ENCODE measurements around the gene FNDC8.
"Not testable (repeated sequence)": the region's sequence is repeated elsewhere in the genome, so short reads cannot be mapped to it uniquely, and the experiment has no call there.

FNDC8 gene

DNA sequence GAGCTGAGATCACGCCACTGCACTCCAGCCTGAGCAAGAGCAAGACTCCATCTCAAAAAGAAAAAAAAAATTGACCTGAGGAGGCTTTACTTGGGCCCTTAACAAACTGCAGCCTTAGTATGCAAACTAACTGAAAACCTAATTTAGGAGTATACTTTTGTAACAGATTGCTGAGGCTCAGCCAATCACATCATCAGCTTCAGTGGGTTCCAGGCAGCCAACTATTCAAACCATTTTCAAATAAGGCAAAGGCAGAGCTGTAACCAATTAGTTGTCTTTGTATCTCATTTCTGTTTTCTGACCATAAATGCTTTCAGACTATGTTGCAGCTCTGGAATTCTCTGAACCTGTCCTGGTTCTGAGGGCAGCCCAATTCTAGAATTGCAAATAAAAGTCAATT, 25.7 kb upstream of the FNDC8 start:
- no peak for DNase-seq

DNA sequence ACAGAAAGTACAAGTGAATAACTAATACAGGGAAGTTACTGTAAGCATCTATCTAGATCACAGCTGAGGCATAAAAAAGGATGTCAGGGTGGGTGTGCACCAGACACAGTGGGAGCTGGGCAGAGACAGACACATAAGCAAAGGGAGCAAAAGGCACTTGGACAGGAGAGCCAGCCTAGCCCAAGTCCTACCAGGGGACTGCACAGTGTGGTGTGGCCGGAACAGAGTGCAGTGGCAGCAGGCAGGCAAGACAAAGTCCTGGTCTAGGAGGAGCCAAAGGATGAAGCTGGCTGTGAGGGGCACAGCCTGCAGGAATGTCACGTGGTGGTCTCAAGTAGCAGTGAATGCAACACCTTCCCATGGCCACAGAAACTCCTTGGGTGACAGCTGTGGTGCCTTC, 23.6 kb upstream of the FNDC8 start:
- no peak for DNase-seq

DNA sequence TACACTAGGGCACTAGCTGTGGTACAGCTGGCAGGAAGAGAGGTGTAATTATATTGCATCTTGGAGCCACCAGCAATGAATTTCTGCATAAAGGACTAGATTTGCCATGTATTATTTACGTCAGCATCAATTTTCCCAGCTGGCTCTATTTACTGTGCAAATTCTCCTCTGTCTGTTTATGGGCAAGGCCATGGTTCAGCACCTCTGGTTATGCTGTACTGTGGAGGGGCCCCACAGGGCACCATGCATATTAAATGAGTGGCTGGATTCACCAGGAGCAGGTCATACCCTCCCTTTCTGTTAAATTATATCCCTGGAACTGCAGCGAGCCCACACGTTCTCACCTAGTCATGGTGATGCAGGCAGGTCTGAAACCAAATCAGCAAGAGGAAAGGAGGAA, 21.5 kb upstream of the FNDC8 start:
- DNase-seq: no peak

DNA sequence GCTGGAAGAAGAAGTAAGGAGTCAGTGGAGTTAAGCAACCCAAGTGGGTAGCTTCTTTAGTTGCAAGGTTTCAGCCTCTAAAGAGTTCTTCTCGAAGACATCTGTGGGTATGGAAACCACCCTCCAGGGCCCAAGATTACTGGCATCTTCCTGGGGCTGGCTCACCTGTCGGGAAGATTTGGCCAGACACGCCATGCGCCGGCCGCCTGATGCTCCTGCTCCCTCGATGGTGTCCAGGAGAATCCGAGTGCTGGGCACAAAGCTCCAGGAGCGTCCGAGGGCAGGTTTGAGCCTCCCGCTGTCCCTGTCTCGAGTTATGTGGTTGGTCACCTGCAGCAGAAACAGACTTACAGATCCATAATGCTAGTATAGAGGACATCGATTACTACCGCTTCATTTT, 20.4 kb upstream of the FNDC8 start:
- no peak for DNase-seq

DNA sequence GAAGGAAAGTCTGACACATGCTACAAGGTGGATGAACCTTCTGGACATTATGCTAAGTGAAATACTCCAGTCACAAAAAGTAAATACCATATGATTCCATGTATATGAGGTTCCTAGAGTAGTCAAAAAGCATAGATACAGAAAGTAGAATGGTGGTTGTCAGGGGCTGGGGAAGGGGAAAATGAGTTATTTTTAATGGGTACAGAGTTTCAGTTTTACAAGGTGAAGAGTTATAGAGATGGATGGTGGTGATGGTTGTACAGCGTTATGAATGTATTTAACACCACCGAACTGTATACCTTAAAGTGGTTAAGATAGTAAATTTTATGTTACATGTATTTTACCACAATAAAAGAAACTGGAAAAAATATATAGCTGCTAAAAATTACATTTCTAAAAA, 19.7 kb upstream of the FNDC8 start:
- DNase-seq: no peak

DNA sequence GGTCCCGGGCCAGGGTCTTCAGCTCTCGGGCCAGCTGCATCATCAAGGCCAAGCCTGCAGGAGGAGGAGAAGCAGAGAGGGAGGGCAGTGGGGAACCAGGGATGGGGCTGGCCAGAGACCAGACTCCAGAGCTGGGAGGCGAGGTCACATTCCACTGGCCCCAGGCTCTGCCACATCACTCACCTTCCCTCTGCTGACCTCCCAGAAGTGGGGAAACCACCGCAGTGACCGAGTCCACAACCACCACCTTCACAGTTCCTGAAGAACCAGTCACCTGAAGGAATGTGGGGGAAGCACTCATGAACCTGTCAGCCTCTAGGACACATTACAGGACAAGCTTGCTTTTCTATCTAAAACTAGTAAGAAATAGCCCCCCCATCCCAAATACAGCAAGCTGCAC, 18.1 kb upstream of the FNDC8 start:
- no peak for DNase-seq

DNA sequence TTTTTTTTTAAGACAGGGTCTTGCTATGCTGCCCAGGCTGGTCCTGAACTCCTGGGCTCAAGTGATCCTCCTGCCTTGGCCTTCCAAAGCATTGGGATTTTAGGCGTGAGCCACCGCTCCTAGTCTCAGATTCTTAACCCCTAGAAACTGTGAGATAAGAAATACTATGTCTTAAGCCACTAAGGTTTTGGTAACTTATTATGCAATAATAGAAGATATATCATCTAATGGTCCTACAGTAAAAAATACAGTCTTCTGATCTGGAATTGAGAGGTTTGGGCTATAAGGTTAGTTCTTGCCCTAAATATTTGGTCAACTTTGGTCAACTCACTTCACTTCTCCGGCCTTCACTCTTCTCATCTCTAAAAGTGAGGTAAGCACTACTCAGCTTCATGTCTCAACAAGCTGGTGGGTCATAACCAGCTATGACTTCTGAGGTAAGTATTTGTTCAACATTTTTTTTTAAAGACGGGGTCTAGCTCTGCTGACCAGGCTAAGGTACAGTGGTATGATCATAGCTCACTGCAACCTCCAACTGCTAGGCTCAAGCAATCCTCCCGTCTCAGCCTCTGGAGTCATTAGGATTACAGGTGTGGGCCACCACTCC, 16.5 kb upstream of the FNDC8 start:
- no peak for DNase-seq

DNA sequence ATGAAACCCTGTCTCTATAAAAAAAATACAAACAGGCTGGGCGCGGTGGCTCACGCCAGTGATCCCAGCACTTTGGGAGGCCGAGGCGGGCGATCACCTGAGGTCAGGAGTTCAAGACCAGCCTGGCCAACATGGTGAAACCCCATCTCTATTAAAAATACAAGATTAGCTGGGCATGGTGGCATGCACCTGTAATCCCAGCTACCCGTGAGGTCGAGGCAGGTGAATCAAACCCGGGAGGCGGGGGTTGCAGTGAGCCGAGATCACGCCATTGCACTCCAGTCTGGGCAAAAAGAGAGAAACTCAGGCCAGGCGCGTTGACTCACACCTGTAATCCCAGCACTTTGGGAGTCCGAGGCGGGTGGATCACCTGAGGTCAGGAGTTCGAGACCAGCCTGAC, 10.6 kb upstream of the FNDC8 start:
- not testable (repeated sequence) for DNase-seq

DNA sequence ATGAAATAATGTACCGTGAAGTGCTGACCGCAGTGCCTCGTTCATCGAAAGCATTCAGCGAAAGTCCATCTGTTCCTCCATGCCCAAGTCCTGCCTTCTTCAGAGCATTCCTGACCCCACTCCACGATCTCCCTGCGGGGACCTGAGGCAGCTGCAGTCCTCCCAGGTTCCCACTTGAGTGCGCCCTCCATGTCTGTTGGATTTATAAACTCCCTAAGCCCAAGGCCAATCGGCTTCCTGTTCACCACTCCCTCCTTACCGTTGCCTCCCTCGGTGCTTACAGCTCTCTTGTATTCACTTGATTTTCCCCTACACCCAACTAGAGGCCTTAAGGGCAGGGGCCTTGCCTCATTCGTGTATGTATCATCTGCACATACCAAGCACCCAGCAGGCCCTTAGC, 4.6 kb upstream of the FNDC8 start:
- DNase-seq: no peak

DNA sequence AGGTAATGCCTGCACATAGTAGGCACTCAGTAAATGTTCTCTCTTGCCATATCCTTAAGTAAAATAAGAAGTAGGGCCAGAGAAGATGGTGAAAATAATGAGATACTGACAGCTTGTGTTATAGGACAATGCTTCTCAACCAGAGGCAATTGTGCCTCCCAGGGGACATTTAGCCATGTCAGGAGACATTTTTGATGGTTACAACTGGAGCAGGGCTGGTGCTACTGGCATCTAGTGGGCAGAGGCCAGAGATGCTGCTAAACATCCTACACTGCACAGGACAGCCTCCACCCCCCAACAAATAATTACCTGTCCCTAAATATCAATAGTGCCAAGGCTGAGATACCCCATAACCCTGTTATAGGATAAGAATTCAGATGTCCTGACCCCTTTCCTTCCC, 3.4 kb upstream of the FNDC8 start:
- peak; percentile 59 for DNase-seq

DNA sequence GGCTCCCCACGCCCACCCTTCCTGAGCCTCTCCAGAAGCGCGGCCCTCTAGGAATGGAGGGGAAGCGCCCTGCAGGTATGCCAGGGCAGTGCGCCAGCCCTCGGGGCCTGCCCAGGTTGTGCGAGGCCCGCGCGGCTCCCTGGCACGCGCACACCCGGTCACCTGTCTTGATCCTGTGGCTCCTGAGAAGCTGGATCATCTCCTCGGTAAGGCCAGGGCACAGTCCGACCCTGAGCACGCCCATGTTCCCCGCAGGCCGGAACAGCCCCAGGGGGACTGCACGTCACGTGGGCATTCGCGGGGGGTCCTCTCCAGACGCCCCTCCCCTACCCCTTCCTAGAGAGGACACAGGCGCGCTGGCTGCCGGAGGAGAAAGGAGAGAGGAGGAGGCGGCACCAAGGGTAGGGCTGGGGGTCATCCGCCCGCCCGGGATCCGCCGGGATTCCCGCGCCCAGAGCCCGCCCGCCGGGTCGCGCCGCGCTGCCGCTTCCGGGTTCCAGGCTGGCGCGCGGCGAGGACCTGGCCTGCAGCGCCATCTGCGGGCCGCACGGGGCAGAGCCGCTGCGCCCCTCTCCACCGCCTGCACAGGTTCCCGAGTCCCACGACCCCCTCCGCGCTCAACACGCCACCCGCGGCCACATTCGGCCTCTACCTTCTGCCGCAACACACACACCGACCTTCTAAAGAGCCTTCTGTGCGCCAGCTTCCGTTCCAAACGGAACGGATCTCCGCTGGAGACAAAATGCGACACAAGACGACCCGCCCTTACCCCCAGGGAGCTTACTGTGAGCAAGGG, 1.8 kb upstream of the FNDC8 start, which contains the start of gene RAD51D:
Gene RAD51D, minus strand, starts transcription at position 491 of the 796 bp plus-strand sequence. Its CDS starts 247 bp downstream, at position 244.
- DNase-seq: peak; percentile 74

DNA sequence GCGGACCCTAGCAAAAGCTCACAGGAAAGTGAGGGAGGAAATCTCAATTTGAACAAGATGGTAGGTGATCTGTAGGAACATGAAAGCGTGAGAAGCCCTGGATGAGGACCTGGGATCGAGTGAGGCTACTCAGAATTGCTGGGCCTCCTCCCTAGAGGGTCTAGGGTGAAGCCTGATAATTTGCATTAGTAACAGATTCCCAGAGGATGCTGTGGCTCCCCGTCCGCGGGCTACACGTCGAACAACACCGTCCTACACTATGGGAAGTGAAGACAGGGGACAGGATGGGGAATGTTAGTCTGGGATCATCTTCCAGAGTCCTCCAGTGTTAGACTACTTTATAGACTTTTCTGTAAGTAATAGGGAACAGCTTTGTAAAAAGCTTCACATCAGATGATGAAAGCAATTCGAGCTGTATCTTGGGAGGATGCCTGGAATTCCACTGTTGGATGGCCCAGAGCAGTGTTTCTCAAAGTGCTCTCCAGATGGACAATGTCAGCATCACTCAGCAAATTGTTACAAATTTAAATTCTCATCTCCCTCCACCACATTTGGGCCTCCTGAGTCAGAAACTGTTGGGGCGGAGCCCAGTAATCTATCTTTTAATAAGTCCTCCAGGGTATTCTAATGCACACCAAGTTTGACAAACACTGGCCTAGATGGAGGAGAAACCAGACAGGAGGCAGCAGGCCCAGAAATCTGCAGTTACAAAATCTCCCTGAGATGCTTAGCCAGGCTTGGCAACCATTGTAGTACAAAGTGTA, 6.5 kb downstream of the FNDC8 start:
- DNase-seq: peak; percentile 64

DNA sequence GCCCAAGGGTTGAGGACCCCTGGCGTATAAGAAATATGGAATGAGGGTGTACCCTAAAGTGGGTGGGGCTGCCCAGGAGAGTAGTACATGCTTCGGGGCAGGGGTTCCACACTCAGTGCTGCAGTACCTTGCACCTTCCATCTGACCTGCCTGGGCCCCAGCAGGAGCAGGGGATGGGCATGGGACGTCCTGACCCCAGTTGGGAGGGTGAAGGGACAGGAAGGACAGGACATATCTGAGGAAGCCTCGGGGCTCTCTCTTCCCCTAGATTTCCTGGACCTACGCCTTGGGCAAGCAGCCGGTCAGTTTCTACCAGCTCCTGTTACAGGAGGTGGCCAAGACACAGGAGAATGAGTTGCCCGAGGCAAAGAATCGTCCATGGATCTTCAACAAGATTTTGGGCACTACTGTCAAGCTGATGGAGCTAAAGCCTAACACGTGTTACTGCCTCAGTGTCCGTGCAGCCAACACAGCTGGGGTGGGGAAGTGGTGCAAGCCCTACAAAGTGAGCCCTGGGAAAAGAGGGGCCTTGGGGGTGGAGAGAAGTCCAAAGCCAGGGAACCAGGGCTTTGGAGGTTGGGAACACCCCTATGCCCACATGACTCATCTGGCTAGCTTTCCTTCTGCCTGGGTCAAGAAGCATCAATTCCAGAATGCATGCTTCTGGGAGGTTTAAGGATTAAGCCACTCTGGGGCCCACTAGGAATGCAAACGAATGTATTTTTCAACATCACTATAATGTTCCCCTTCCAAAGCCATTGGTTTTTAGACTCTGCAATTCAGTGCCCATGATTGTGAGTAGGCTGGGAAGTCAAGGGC, 7.9 kb downstream of the FNDC8 start:
- no peak for DNase-seq

DNA sequence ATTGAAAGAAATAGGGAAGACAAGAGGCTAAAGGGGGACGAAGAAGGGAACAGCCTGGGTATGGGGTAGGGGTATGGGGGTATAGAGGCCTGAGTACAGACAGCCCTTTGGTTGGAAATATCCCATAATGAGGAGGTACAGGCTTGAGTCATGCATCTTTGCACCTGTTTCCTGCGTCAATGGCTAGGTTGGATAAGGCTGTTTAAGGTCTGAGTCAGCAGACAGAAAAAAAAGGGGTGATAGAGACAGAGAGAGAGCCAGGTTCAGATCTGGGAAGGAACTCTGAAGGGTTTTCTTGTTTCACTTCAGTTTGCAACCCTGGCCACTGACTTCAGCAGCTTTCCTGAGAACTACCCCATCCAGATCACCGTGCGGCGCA, 8.5 kb downstream of the FNDC8 start:
- DNase-seq: no peak

DNA sequence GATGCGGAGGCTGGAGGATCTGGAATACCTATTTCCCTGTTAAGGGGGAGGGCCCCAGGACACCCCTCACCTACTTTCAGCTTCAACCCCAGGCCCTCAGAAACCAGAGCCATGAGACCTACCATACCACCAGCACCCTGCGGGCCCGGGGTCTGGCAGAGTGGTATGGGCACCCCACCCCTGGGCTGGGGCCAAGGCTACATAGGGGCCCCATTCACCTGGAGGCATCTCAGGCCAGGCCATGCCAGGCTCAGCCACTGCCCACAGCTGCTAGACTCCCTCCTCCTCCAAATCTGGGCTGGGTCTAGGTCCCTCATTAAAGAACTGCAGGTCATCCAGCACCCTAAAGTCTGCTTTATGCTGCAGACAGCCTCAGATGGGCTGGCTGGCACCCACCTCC, 9.0 kb downstream of the FNDC8 start:
- DNase-seq: no peak

DNA sequence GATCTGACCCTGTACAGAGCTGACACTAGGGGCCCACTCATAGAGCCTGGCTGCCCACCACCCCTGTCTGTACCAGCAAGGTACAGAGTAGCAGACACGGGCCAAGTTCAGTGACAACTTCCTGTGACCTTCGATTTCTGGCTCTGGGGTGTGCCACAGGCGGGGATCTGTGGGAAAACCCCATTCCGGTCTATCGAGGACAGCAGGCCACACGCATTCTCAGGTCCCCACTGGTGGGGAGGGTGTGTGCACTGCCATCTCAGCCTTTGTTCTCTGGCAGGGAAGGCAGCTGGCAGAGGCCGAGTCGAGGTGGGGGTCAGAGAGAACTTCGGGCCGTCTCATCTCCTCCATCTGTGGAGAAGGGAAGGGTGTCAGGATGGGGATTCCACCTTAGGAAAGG, 10.7 kb downstream of the FNDC8 start:
- DNase-seq: no peak

DNA sequence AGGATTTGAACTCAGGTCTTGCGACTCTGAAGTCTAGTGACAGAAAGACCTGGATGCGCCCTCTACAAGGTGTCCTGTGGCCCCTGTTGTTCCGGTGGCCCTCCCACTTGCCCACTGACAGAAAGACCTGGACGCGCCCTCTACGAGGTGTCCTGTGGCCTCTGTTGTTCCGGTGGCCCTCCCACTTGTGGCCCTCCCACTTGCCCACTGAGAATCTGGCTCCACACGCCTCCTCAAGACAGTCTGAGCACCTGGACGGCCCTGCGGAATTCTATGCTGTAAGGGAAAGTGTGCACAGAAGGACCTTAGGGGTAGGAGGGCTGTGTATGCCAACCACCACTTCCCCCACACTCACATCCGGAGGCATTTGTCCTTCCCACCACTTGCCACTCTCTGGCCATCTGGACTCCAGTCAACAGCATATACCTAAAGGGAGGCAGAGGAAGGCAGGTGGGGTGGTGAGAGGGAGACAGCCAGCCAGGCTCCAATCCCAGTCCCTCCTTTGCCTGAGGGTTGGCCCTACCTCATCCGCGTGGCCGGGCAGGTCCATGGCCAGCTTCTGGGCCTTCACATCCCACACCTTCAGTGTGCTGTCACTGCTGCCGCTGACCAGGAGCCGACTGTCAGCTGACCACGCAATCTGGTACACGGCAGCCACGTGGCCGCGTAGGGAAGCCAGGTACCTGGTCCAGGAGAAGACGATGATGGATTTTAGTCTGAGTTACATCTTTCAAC, 11.6 kb downstream of the FNDC8 start:
- no peak for DNase-seq

DNA sequence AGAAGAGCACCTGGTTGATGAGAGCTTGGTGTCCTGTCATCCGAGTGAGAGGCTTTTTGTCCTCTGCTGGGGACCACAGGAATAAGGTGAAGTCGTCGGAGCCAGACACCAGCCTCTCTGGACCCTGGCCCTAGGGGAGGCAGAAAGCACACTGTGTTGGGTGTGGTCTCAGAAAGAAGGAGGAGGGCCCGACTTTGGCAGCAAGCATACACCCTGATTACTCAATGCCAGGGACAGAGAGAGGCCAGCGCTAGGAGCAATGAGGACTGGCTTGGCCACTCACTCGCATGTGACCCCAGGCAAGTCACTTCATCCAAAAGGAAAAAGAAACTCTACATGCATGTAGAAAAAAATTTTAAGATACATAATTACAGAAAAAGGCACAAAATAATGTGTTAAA, 13.9 kb downstream of the FNDC8 start:
- no peak for DNase-seq

DNA sequence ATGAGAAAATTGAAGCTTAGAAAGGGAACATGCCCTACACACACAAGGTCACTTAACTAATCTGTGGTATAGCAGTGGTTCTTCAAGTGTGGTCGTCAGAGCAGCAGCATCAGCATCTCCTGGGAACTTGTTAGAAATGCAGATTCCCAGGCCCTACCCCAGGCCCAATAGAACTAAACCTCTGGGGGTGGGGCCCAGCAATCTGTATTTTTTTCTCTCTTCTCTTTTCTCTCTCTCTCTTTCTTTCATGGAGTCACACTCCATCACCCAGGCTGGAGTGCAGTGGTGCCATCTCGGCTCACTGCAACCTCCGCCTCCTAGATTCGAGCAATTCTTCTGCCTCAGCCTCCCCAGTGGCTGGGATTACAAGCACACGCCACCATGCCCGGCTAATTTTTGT, 16.8 kb downstream of the FNDC8 start:
- DNase-seq: no peak

DNA sequence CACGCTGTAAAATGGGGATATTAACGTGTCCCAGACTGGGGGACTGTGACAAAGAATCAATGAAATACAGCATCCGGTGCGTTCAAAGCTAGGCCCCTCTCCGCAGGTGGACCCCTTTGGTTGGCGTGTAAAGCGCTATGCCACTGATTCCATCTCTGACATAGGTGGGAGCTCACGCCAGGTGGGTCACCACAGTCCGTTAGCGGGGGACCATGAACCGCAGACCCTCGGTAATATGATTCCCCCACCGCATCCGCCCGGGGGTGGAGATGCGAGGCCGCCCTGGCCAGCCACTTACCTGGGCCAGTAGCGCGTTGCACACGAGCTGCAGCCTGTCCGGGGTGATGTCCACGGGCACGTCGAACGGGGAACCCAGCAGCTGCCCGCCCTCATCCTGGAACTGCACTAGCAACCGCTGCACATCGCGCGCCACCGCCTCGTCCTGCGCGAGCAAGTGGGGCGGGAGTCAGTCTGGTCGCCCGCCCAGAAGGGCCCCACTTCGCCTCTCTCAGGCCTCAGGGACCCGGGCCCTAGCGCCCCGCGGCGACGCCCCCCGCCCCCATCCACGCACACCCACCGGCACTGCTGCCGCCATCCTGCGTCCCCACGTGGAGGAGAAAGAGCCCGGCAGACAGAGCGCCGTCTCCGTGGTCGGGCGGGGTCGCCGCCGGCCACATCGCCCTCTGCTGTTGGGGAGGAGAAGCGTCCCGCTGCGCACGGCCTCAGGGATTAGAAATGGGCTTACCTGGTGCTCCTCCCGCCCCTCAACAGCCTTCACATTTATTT, 20.5 kb downstream of the FNDC8 start, which contains the start of gene NLE1:
Gene NLE1, minus strand, starts transcription at position 623 of the 786 bp plus-strand sequence. Its CDS starts 28 bp downstream, at position 595.
- DNase-seq: peak; percentile 82

DNA sequence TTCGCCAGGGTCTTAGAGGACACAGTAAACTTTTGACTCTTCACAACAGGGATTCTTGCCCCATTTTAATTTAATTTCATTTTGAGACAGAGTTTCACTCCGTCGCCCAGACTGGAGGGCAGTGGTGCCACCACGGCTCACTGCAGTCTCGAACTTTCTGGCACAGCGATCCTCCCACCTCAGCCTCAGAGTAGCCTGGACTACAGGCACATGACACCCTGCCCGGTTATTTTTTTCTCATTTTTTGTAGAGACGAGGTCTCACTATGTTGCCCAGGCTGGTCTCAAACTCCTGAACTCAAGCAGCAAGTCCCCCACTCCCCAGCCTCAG, 21.0 kb downstream of the FNDC8 start:
- DNase-seq: no peak

Data from fibroblast of skin of scalp (primary cell).